ENCODE results near the gene DLG2.

GRCh38 chr11:85089654-85090053 is 537.5 kb downstream of the DLG2 start:
- TF ChIP-seq, protein P1, sequence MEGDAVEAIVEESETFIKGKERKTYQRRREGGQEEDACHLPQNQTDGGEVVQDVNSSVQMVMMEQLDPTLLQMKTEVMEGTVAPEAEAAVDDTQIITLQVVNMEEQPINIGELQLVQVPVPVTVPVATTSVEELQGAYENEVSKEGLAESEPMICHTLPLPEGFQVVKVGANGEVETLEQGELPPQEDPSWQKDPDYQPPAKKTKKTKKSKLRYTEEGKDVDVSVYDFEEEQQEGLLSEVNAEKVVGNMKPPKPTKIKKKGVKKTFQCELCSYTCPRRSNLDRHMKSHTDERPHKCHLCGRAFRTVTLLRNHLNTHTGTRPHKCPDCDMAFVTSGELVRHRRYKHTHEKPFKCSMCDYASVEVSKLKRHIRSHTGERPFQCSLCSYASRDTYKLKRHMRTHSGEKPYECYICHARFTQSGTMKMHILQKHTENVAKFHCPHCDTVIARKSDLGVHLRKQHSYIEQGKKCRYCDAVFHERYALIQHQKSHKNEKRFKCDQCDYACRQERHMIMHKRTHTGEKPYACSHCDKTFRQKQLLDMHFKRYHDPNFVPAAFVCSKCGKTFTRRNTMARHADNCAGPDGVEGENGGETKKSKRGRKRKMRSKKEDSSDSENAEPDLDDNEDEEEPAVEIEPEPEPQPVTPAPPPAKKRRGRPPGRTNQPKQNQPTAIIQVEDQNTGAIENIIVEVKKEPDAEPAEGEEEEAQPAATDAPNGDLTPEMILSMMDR (IDR thresholded peaks at IDR 0.05; ENCODE audit: low read depth, low read length, missing input control), result no peak
- TF ChIP-seq NR2F2 (IDR thresholded peaks at IDR 0.05) (no peak), JUND (IDR thresholded peaks at IDR 0.05) (no peak), GABPA (IDR thresholded peaks at IDR 0.05 in 1 of 2, conservative IDR thresholded peaks at IDR 0.05 in 1 of 2) (no peak), REST (IDR thresholded peaks at IDR 0.05) (no peak), HNF4G (IDR thresholded peaks at IDR 0.05) (no peak), RXRA (IDR thresholded peaks at IDR 0.05) (no peak), SP1 (IDR thresholded peaks at IDR 0.05) (no peak)
- TF ChIP-seq, protein P2, sequence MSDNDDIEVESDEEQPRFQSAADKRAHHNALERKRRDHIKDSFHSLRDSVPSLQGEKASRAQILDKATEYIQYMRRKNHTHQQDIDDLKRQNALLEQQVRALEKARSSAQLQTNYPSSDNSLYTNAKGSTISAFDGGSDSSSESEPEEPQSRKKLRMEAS (IDR thresholded peaks at IDR 0.05), result no peak
